H9 (cell line): Measurements from ENCODE around the gene GSS. TPM values are rescaled to one million over a fixed set of nuclear protein-coding genes. Genes with fewer than 3 reads are reported as not detected.
"Not testable (repeated sequence)": the region's sequence is repeated elsewhere in the genome, so short reads cannot be mapped to it uniquely, and the experiment has no call there.

Source experiments
- DNase-seq: peaks from one replicate; pipeline ENCODE4 v3.0.0-alpha.2; 2017
- H2AFZ ChIP-seq: one replicate; pipeline ENCODE4 v1.6.1; 2013; ENCODE audit warnings: mild to moderate bottlenecking, low read length, control low read depth, moderate library complexity
- H2AK5ac ChIP-seq: 2 replicates; pipeline ENCODE4 v1.6.1; 2013; ENCODE audit warnings: low read length, control low read depth, mixed read lengths; ENCODE audit not compliant: insufficient read length
- H2BK120ac ChIP-seq: one replicate; pipeline ENCODE4 v1.6.1; 2013; ENCODE audit warnings: low read depth, mild to moderate bottlenecking, low read length, control low read depth, inconsistent platforms; ENCODE audit not compliant: poor library complexity, severe bottlenecking
- H2BK12ac ChIP-seq: 2 replicates; pipeline ENCODE4 v1.6.1; 2013; ENCODE audit warnings: low read length, control low read depth, mixed read lengths, low read depth; ENCODE audit not compliant: insufficient read length
- H2BK15ac ChIP-seq: 2 replicates; pipeline ENCODE4 v1.6.1; 2013; ENCODE audit warnings: low read depth, low read length, control low read depth
- H2BK20ac ChIP-seq: one replicate; pipeline ENCODE4 v1.6.1; 2013; ENCODE audit warnings: low read depth, mild to moderate bottlenecking, low read length, control low read depth, inconsistent platforms; ENCODE audit not compliant: poor library complexity, severe bottlenecking
- H2BK5ac ChIP-seq: 2 replicates; pipeline ENCODE4 v1.6.1; 2013; ENCODE audit warnings: low read length, control low read depth, mixed read lengths; ENCODE audit not compliant: insufficient read length
- H3K14ac ChIP-seq: 2 replicates; pipeline ENCODE4 v1.6.1; 2013; ENCODE audit warnings: low read length, control low read depth; ENCODE audit not compliant: insufficient read depth
- H3K18ac ChIP-seq: 2 replicates; pipeline ENCODE4 v1.6.1; 2013; ENCODE audit warnings: low read depth, mild to moderate bottlenecking, mixed read lengths, low read length, control low read depth; ENCODE audit not compliant: insufficient read length
- H3K23ac ChIP-seq: 2 replicates; pipeline ENCODE4 v1.6.1; 2013; ENCODE audit warnings: low read length, control low read depth, mixed read lengths, low read depth; ENCODE audit not compliant: insufficient read length
- H3K23me2 ChIP-seq: 2 replicates; pipeline ENCODE4 v1.6.1; 2013; ENCODE audit warnings: low read depth, mild to moderate bottlenecking, mixed read lengths, low read length, control low read depth; ENCODE audit not compliant: insufficient read length, poor library complexity, severe bottlenecking
- H3K27ac ChIP-seq: 2 replicates; pipeline ENCODE4 v1.5.1; 2013; ENCODE audit warnings: low read length, control low read depth, mixed read lengths, low read depth; ENCODE audit not compliant: insufficient read length
- H3K27me3 ChIP-seq: 2 replicates; pipeline ENCODE4 v1.6.1; 2013; ENCODE audit warnings: low read length, control low read depth, inconsistent platforms; ENCODE audit not compliant: insufficient read depth
- H3K4ac ChIP-seq: 2 replicates; pipeline ENCODE4 v1.6.1; 2013; ENCODE audit warnings: low read depth, mild to moderate bottlenecking, control low read depth, inconsistent platforms, low read length, moderate library complexity
- H3K4me1 ChIP-seq: 2 replicates; pipeline ENCODE4 v1.6.1; 2013; ENCODE audit warnings: low read length, control low read depth, inconsistent platforms; ENCODE audit not compliant: insufficient read depth
- H3K4me2 ChIP-seq: 2 replicates; pipeline ENCODE4 v1.6.1; 2013; ENCODE audit warnings: low read length, control low read depth, mixed read lengths; ENCODE audit not compliant: insufficient read length, insufficient read depth
- H3K56ac ChIP-seq: 2 replicates; pipeline ENCODE4 v1.6.1; 2013; ENCODE audit warnings: low read depth, mild to moderate bottlenecking, mixed read lengths, low read length, control low read depth; ENCODE audit not compliant: insufficient read length
- H3K79me1 ChIP-seq: 2 replicates; pipeline ENCODE4 v1.6.1; 2013; ENCODE audit warnings: low read depth, mild to moderate bottlenecking, moderate library complexity, low read length, control low read depth, inconsistent platforms; ENCODE audit not compliant: insufficient read depth, poor library complexity, severe bottlenecking
- H3K79me2 ChIP-seq: 2 replicates; pipeline ENCODE4 v1.6.1; 2013; ENCODE audit warnings: low read length, control low read depth, inconsistent platforms; ENCODE audit not compliant: insufficient read depth
- H3K9ac ChIP-seq: 2 replicates; pipeline ENCODE4 v1.6.1; 2013; ENCODE audit warnings: low read length, control low read depth, mixed read lengths; ENCODE audit not compliant: insufficient read length; ENCODE audit errors: extremely low read depth
- H3K9me3 ChIP-seq: one replicate; pipeline ENCODE4 v1.6.1; 2013; ENCODE audit warnings: low read depth, low read length, inconsistent platforms; ENCODE audit not compliant: control insufficient read depth
- H3T11ph ChIP-seq: one replicate; pipeline ENCODE4 v1.6.1; 2013; ENCODE audit warnings: mild to moderate bottlenecking, low read length, control low read depth, inconsistent platforms
- H4K20me1 ChIP-seq: one replicate; pipeline ENCODE4 v1.6.1; 2013; ENCODE audit not compliant: control insufficient read depth, insufficient read length, insufficient read depth
- H4K5ac ChIP-seq: 2 replicates; pipeline ENCODE4 v1.6.1; 2013; ENCODE audit warnings: low read depth, mild to moderate bottlenecking, mixed read lengths, low read length, control low read depth; ENCODE audit not compliant: insufficient read length
- H4K8ac ChIP-seq: replicated peaks from 2 replicates; pipeline ENCODE4 v1.6.1; 2013; ENCODE audit warnings: low read length, control low read depth, mixed read lengths, low read depth; ENCODE audit not compliant: insufficient read length
- H4K91ac ChIP-seq: 2 replicates; pipeline ENCODE4 v1.6.1; 2013; ENCODE audit warnings: low read depth, mild to moderate bottlenecking, moderate library complexity, mixed read lengths, low read length, control low read depth; ENCODE audit not compliant: insufficient read length
- H3K27ac Mint-ChIP-seq, 3 experiments: 2 replicates in 2 of 3; 3 replicates in 1 of 3; pipeline ENCODE4 v1.8.0; 2020 to 2021; ENCODE audit warnings: mixed read lengths in 3 of 3, mild to moderate bottlenecking in 1 of 3, moderate library complexity in 1 of 3
- H3K27me3 Mint-ChIP-seq: 2 replicates; pipeline ENCODE4 v1.8.0; 2021; ENCODE audit warnings: low read depth, mild to moderate bottlenecking, moderate library complexity, mixed read lengths
- H3K36me3 Mint-ChIP-seq, 3 experiments: 2 replicates in 2 of 3; 3 replicates in 1 of 3; pipeline ENCODE4 v1.8.0; 2020 to 2021; ENCODE audit warnings: low read depth in 3 of 3, mixed read lengths in 3 of 3; ENCODE audit not compliant: insufficient read depth in 1 of 3
- H3K4me1 Mint-ChIP-seq, 2 experiments: 2 replicates each; pipeline ENCODE4 v1.8.0; 2020; ENCODE audit warnings: mixed read lengths in 2 of 2
- H3K4me3 Mint-ChIP-seq, 2 experiments: 2 replicates in 1 of 2; 3 replicates in 1 of 2; pipeline ENCODE4 v1.8.0; 2020 to 2021; ENCODE audit warnings: mild to moderate bottlenecking in 2 of 2, mixed read lengths in 2 of 2, moderate library complexity in 1 of 2
- H3K9me3 Mint-ChIP-seq, 2 experiments: 2 replicates in 1 of 2; 3 replicates in 1 of 2; pipeline ENCODE4 v1.8.0; 2020; ENCODE audit warnings: mild to moderate bottlenecking in 2 of 2, mixed read lengths in 2 of 2, moderate library complexity in 1 of 2
- WGBS: extraction: QIAGEN DNeasy Blood & Tissue Kit; methylation state at CpG from one replicate; pipeline ENCODE4 v1.1.7; 2013; ENCODE audit warnings: missing lambda C conversion rate, low lambda C conversion rate, mixed read lengths; ENCODE audit not compliant: insufficient read length; ENCODE audit errors: extremely low coverage; 5-methylcytosine and 5-hydroxymethylcytosine counted together
- total RNA-seq: library from RNA; stranded (reverse); gene quantifications from 2 replicates; pipeline ENCODE4 v1.2.1, GENCODE V29; 2021

GSS gene
- total RNA-seq, 1 experiment from 2014 or later: 48.5 TPM

- H3K23ac ChIP-seq, H4K8ac ChIP-seq, H4K91ac ChIP-seq, H3K27ac ChIP-seq, H3K79me1 ChIP-seq, H3K9me3 Mint-ChIP-seq, H2AFZ ChIP-seq, H3K23me2 ChIP-seq, H2BK12ac ChIP-seq, H3K27me3 ChIP-seq, H3K56ac ChIP-seq, H3K4me3 Mint-ChIP-seq, H4K5ac ChIP-seq, H3K18ac ChIP-seq, H3K4me2 ChIP-seq, H3K27me3 Mint-ChIP-seq, H3T11ph ChIP-seq, H2BK120ac ChIP-seq, H2BK20ac ChIP-seq, H3K9ac ChIP-seq, H3K4ac ChIP-seq, H2AK5ac ChIP-seq, H3K4me1 Mint-ChIP-seq, DNase-seq, H3K9me3 ChIP-seq, H3K4me1 ChIP-seq, H3K79me2 ChIP-seq, H2BK5ac ChIP-seq, H3K14ac ChIP-seq, H2BK15ac ChIP-seq, H4K20me1 ChIP-seq: not testable (repeated sequence)
- no CpG with 5 or more reads among the region's 3 CpGs for WGBS
- Mint-ChIP-seq H3K27ac (0 out of 7 replicates have a peak overlapping the region, but pooled peaks of 1 of the 3 experiments have one; percentile 60), H3K36me3 (peaks cover 7 to 12% (median 12%) of the 10 kb centered on the region in 3 experiments; a peak in 6 of 7 replicates)
Measured at GRCh38 chr20:34898129-34898528, 57.5 kb downstream of the GSS start.
